GM12892 (cell line): Measurements from ENCODE around the gene HRAS.

Source experiments
- POLR2A ChIP-seq: IDR thresholded peaks from 2 replicates; pipeline ENCODE4 v1.6.1; 2011; ENCODE audit warnings: low read depth, low read length, control low read depth
- POLR2AphosphoS5 ChIP-seq: IDR thresholded peaks from 2 replicates; pipeline ENCODE4 v1.6.1; 2011; ENCODE audit warnings: low read depth, low read length, control low read depth
- TAF1 ChIP-seq: IDR thresholded peaks from 2 replicates; pipeline ENCODE4 v1.6.1; 2011; ENCODE audit warnings: low read depth, mild to moderate bottlenecking, control low read depth, low read length, borderline replicate concordance

GRCh38 chr11:532527-532985 lies 2.8 kb downstream of the HRAS start:
- TF ChIP-seq POLR2A (no peak), TAF1 (no peak), POLR2AphosphoS5 (no peak)
